K562 (cell line): ENCODE data around the gene PEX3. TPM values are rescaled to one million over a fixed set of nuclear protein-coding genes. Genes with fewer than 3 reads are reported as not detected.

Experiments used
- ATAC-seq: fragments of 200-7000 bp; cut with Tn5 transposase; 3 replicates; pipeline ENCODE4 v1.9.1; 2020; ENCODE audit warnings: moderate library complexity
- BruUV-seq: library from RNA; stranded (reverse); fragments of 400-500 nt; replicated peaks from 2 replicates; lab custom pipeline; 2021; lab: Mats Ljungman, UMichigan
- CTCF ChIA-PET: fragments of 300-600 bp; formaldehyde crosslinking; extraction: SDS; loops from one replicate; lab custom pipeline; 2021; ENCODE audit warnings: low intra/inter-chr PET ratio; lab: Yijun Ruan, JAX
- POLR2A ChIA-PET: fragments of 300-600, 350-650 bp; sonication (Branson Sonifier 250); formaldehyde crosslinking; extraction: SDS; loops from one replicate; lab custom pipeline; 2021; ENCODE audit warnings: antibody characterized with exemption, inconsistent platforms; lab: Yijun Ruan, JAX
- DNase-seq, 4 experiments: peaks; one replicate each; pipeline versions ENCODE4 v3.0.0 to v3.0.0-alpha.2; 2011 to 2018; ENCODE audit warnings: low spot score in 3 of 4, mixed read lengths in 3 of 4; ENCODE audit errors: extremely low read depth in 1 of 4
- FAIRE-seq: peaks from 2 replicates; lab custom pipeline; 2011; peaks lifted over from hg19 to GRCh38; lab: Jason Lieb, UNC
- H2AFZ ChIP-seq: 2 replicates; pipeline ENCODE4 v1.6.0; 2011; ENCODE audit warnings: low read depth, low read length, control low read depth, inconsistent platforms
- H3K27ac ChIP-seq: fragments of 200-600 bp; 3 replicates; pipeline ENCODE4 v1.8.0; 2011; ENCODE audit warnings: low read depth, mild to moderate bottlenecking, control low read depth, inconsistent platforms, low read length, moderate library complexity, mixed read lengths; ENCODE audit errors: extremely low read depth
- H3K27me3 ChIP-seq, 2 experiments: fragments of 300-600 bp in 1 of 2; 2 replicates in 1 of 2; 3 replicates in 1 of 2; pipeline versions ENCODE4 v1.6.0 to v1.8.0; 2011; ENCODE audit warnings: inconsistent platforms in 2 of 2, low read length in 2 of 2, mild to moderate bottlenecking in 1 of 2, mixed read lengths in 1 of 2, moderate library complexity in 1 of 2; ENCODE audit not compliant: control insufficient read depth in 2 of 2, insufficient read depth in 2 of 2
- H3K36me3 ChIP-seq: fragments of 300-600 bp; 3 replicates; pipeline ENCODE4 v1.8.0; 2011; ENCODE audit warnings: mild to moderate bottlenecking, low read length, inconsistent platforms; ENCODE audit not compliant: control insufficient read depth, insufficient read depth
- H3K4me1 ChIP-seq, 2 experiments: fragments of 200-600 bp in 1 of 2; replicated peaks in 1 of 2; 2 replicates in 1 of 2; 3 replicates in 1 of 2; pipeline versions ENCODE4 v1.5.1 to v1.8.0; 2011; ENCODE audit warnings: inconsistent platforms in 2 of 2, low read length in 2 of 2, mild to moderate bottlenecking in 1 of 2, mixed read lengths in 1 of 2, moderate library complexity in 1 of 2; ENCODE audit not compliant: control insufficient read depth in 2 of 2, insufficient read depth in 2 of 2
- H3K4me2 ChIP-seq: 2 replicates; pipeline ENCODE4 v1.6.1; 2011; ENCODE audit warnings: low read length, control low read depth, inconsistent platforms, mixed read lengths; ENCODE audit not compliant: insufficient read depth
- H3K4me3 ChIP-seq: fragments of 200-600 bp; sonication (generic), shearing (Covaris generic); 2 replicates; pipeline ENCODE4 v1.5.1; 2016; ENCODE audit warnings: control low read depth, inconsistent platforms
- H3K79me2 ChIP-seq: fragments of 200-600 bp; 3 replicates; pipeline ENCODE4 v1.8.0; 2011; ENCODE audit warnings: low read length, inconsistent platforms; ENCODE audit not compliant: control insufficient read depth, insufficient read depth
- H3K9ac ChIP-seq, 2 experiments: 2 replicates each; pipeline versions ENCODE4 v1.6.0 to v1.6.1; 2011; ENCODE audit warnings: low read depth in 2 of 2, low read length in 2 of 2, control low read depth in 1 of 2, inconsistent platforms in 1 of 2, mild to moderate bottlenecking in 1 of 2, mixed read lengths in 1 of 2; ENCODE audit not compliant: insufficient read depth in 1 of 2
- H3K9me1 ChIP-seq: one replicate; pipeline ENCODE4 v1.6.0; 2011; ENCODE audit warnings: inconsistent platforms, mild to moderate bottlenecking, low read length, moderate library complexity; ENCODE audit not compliant: control insufficient read depth, insufficient read depth
- H3K9me3 ChIP-seq: replicated peaks from 2 replicates; pipeline ENCODE4 v1.5.1; 2011; ENCODE audit warnings: low read depth, low read length, inconsistent platforms; ENCODE audit not compliant: control insufficient read depth, insufficient read depth
- H4K20me1 ChIP-seq: replicated peaks from 2 replicates; pipeline ENCODE4 v1.6.1; 2011; ENCODE audit warnings: low read length, inconsistent platforms, mixed read lengths; ENCODE audit not compliant: control insufficient read depth, insufficient read depth
- COPS2 ChIP-seq: fragments of 450-650 bp; conservative IDR thresholded peaks from 2 replicates; pipeline ENCODE4 v1.6.1; 2016; ENCODE audit warnings: mild to moderate bottlenecking, moderate library complexity
- ELF4 ChIP-seq: fragments of 450-650 bp; formaldehyde crosslinking; IDR thresholded peaks from 2 replicates; pipeline ENCODE4 v1.4.0; 2022; ENCODE audit warnings: missing genetic modification characterization
- FUS ChIP-seq: fragments of 200-400 bp; formaldehyde crosslinking; optimal IDR thresholded peaks from 2 replicates; pipeline ENCODE3; 2017; ENCODE audit warnings: low read depth, low read length
- HMGN3 ChIP-seq: IDR thresholded peaks from 2 replicates; pipeline ENCODE4 v1.6.1; 2011; ENCODE audit warnings: borderline replicate concordance, low read depth, mild to moderate bottlenecking, mixed read lengths, low read length; ENCODE audit not compliant: insufficient read length; ENCODE audit errors: extremely low read depth
- KAT2B ChIP-seq: IDR thresholded peaks from one replicate; pipeline ENCODE4 v1.6.1; 2012; ENCODE audit warnings: low read depth, mild to moderate bottlenecking, control low read depth, inconsistent platforms, low read length, moderate library complexity
- KLF10 ChIP-seq: fragments of 250-450 bp; sonication (Bioruptor Pico); IDR thresholded peaks from 2 replicates; pipeline ENCODE4 v1.6.1; 2021; ENCODE audit warnings: matching md5 sums
- MIER1 ChIP-seq: fragments of 450-650 bp; IDR thresholded peaks from 2 replicates; pipeline ENCODE4 v1.6.1; 2016; ENCODE audit warnings: antibody characterized with exemption, mild to moderate bottlenecking, low read depth
- MYBL2 ChIP-seq, 2 experiments: fragments of 450-650 bp in 1 of 2; sonication (generic) in 1 of 2; formaldehyde crosslinking in 1 of 2; IDR thresholded peaks; 2 replicates each; pipeline versions ENCODE4 v1.6.1 to v1.8.1; 2017 to 2022; ENCODE audit warnings: borderline replicate concordance in 1 of 2, inconsistent platforms in 1 of 2, low read depth in 1 of 2, mild to moderate bottlenecking in 1 of 2, missing genetic modification reagents in 1 of 2, moderate library complexity in 1 of 2
- SMARCE1 ChIP-seq: fragments of 450-650 bp; IDR thresholded peaks from 2 replicates; pipeline ENCODE4 v1.7.1; 2016; ENCODE audit warnings: mild to moderate bottlenecking
- ZKSCAN3 ChIP-seq: fragments of 250-450 bp; sonication (Bioruptor Pico); IDR thresholded peaks from 2 replicates; pipeline ENCODE4 v1.4.0; 2020
- ZZZ3 ChIP-seq: fragments of 450-650 bp; IDR thresholded peaks from 2 replicates; pipeline ENCODE4 v1.6.1; 2016; ENCODE audit warnings: antibody characterized with exemption, mild to moderate bottlenecking, moderate library complexity
- WGBS: fragments of 100-300 bp; shearing (Covaris generic); methylation state at CpG from one replicate; pipeline ENCODE4 v1.1.6; 2016; ENCODE audit warnings: low coverage, mixed read lengths; ENCODE audit not compliant: insufficient coverage; ENCODE audit errors: missing lambda C conversion rate; 5-methylcytosine and 5-hydroxymethylcytosine counted together
- in situ Hi-C: fragments of 300-500 bp; cut with MboI; formaldehyde crosslinking; loops from 4 replicates; pipeline ENCODE4 v1.15.0; 2018; ENCODE audit warnings: inconsistent platforms, mixed read lengths
- intact Hi-C: fragments of 100-400 bp; cut with micrococcal nuclease; formaldehyde crosslinking; loops from 2 replicates; pipeline ENCODE4 v1.14.2; 2022
- polyA plus RNA-seq, 8 experiments: library from polyadenylated mRNA; depleted of rRNA in 4 of 8; stranded (reverse) in 5 of 8; unstranded in 3 of 8; fragments of >200 nt; fragmentation: Nextera tagmentation in 2 of 8; fragmentation: Illumina TruSeq in 1 of 8; extraction: Ambion mirVana in 2 of 8; extraction: Trizol in 1 of 8; gene quantifications; 2 replicates each; pipeline versions ENCODE4 v1.2.1 to v1.2.3, GENCODE V29; 2011 to 2014; ENCODE audit warnings: inconsistent platforms in 1 of 8, missing spikeins in 1 of 8
- total RNA-seq, 7 experiments: library from RNA; depleted of rRNA in 6 of 7; stranded (reverse); fragments of >200 nt in 6 of 7; fragmentation: Illumina TruSeq in 2 of 7; extraction: Trizol in 2 of 7; gene quantifications; 2 replicates each; pipeline versions ENCODE4 v1.2.1 to v1.2.3, GENCODE V29; 2011 to 2021; ENCODE audit warnings: low replicate concordance in 1 of 7
- TF ChIP-seq, protein P1 (sequence below), 3 experiments: fragments of 200-800 bp in 1 of 3; sonication (Bioruptor generic) in 1 of 3; sonication (generic) in 1 of 3; formaldehyde crosslinking in 1 of 3; IDR thresholded peaks; 2 replicates each; pipeline versions ENCODE4 v1.6.1 to v1.8.0; 2016 to 2022; ENCODE audit warnings: mild to moderate bottlenecking in 2 of 3, missing compliant biosample characterization in 2 of 3, missing genetic modification characterization in 2 of 3, missing genetic modification reagents in 1 of 3
- TF ChIP-seq, protein P2 (sequence below): sonication (generic); formaldehyde crosslinking; IDR thresholded peaks from 2 replicates; pipeline ENCODE4 v1.8.0; 2023; ENCODE audit warnings: missing genetic modification reagents, mild to moderate bottlenecking, borderline replicate concordance
- TF ChIP-seq, protein P3 (sequence below): fragments of 450-650 bp; IDR thresholded peaks from 2 replicates; pipeline ENCODE4 v1.6.1; 2016; ENCODE audit warnings: low read depth, mild to moderate bottlenecking, moderate library complexity

Gene PEX3
- total and polyA plus RNA-seq, 9 of the 15 experiments (the other 6 are each of a cell fraction or from before 2014, with no cell fraction given): 17.3 to 69.6 (median 32.7) TPM

DNA sequence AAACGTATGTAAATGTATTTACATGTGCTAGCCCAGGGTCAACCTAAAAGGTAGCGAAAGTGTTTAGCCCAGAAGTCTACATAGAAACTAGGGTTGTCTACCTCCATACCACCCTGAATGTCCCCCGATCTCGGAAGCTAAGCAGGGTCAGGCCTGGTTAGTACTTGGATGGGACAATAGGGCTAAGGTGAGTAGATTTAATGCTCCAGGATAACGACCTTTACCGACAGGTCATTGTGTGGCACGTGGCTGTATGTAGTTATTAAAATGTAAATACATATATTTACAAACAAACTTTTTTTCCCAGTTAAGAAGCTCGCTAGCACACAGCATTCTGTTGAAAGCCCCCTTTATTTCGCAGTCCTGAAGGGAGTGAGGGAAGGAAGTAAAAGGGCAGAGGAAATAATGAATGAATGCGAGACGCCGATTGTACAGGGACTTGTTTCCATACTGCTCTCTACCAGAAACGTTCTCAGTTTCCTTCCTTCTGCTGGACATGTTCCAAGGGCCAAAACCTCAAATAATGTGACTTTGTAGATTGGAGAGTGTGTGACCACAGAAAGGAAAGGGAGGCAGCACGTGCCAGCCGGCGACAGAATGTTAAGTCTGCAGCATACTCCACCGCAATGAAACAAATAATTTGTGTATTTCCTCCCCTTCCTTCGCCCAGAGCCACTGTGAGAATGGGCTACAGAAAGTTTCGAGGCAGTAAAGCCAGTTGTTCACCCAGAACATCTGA lies 722 bp upstream of the PEX3 start:
- Histone ChIP-seq H3K9ac (peak overlapping the region; percentile 85 to 98), H3K4me2 (peak overlapping the region; percentile 89), H3K27me3 (no peaks in the 10 kb centered on the region), H3K9me3 (no peaks in the 10 kb centered on the region), H3K79me2 (peaks cover 71% of the 10 kb centered on the region), H3K9me1 (no peaks in the 10 kb centered on the region), H3K27ac (peak overlapping the region; percentile 78), H3K36me3 (peaks cover 23% of the 10 kb centered on the region), H2AFZ (peak overlapping the region; percentile 89), H3K4me3 (peak overlapping the region; percentile 65), H4K20me1 (no peaks in the 10 kb centered on the region), H3K4me1 (peaks cover 0 to 8% of the 10 kb centered on the region in 2 experiments; a peak in 2 of 5 replicates)
- ATAC-seq: peak; percentile 43
- peak; percentile 73 for FAIRE-seq
- BruUV-seq: TSS peak; percentile 80
- under 1% methylated on average over 19 of the region's 19 CpGs for WGBS
- ChIA-PET CTCF (no interaction called here), POLR2A (interaction anchor here (0.6 to 1.2 kb wide), 11 partner anchors 8 to 1276 kb away, joined by 3 to 6 read pairs (median 3); no protein-coding TSS in a partner anchor)
- intact Hi-C loops: loop anchor here (2.0 kb wide), 1 partner anchor 61 kb away; the partner anchor contains the start of gene FUCA2
- in situ Hi-C loops: no loop called here
- peak; percentile 26 to 71 (median 32) for DNase-seq
- TF ChIP-seq ELF4 (CRISPR knock-in tag): no peak
- TF ChIP-seq ZKSCAN3 (CRISPR knock-in tag): no peak
- TF ChIP-seq KAT2B: no peak
- TF ChIP-seq, protein P1, sequence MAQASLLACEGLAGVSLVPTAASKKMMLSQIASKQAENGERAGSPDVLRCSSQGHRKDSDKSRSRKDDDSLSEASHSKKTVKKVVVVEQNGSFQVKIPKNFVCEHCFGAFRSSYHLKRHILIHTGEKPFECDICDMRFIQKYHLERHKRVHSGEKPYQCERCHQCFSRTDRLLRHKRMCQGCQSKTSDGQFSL (CRISPR knock-in tag; IDR thresholded peaks at IDR 0.05): no peak
- TF ChIP-seq, protein P1 (tag; IDR thresholded peaks at IDR 0.05): no peak
- TF ChIP-seq, protein P2, sequence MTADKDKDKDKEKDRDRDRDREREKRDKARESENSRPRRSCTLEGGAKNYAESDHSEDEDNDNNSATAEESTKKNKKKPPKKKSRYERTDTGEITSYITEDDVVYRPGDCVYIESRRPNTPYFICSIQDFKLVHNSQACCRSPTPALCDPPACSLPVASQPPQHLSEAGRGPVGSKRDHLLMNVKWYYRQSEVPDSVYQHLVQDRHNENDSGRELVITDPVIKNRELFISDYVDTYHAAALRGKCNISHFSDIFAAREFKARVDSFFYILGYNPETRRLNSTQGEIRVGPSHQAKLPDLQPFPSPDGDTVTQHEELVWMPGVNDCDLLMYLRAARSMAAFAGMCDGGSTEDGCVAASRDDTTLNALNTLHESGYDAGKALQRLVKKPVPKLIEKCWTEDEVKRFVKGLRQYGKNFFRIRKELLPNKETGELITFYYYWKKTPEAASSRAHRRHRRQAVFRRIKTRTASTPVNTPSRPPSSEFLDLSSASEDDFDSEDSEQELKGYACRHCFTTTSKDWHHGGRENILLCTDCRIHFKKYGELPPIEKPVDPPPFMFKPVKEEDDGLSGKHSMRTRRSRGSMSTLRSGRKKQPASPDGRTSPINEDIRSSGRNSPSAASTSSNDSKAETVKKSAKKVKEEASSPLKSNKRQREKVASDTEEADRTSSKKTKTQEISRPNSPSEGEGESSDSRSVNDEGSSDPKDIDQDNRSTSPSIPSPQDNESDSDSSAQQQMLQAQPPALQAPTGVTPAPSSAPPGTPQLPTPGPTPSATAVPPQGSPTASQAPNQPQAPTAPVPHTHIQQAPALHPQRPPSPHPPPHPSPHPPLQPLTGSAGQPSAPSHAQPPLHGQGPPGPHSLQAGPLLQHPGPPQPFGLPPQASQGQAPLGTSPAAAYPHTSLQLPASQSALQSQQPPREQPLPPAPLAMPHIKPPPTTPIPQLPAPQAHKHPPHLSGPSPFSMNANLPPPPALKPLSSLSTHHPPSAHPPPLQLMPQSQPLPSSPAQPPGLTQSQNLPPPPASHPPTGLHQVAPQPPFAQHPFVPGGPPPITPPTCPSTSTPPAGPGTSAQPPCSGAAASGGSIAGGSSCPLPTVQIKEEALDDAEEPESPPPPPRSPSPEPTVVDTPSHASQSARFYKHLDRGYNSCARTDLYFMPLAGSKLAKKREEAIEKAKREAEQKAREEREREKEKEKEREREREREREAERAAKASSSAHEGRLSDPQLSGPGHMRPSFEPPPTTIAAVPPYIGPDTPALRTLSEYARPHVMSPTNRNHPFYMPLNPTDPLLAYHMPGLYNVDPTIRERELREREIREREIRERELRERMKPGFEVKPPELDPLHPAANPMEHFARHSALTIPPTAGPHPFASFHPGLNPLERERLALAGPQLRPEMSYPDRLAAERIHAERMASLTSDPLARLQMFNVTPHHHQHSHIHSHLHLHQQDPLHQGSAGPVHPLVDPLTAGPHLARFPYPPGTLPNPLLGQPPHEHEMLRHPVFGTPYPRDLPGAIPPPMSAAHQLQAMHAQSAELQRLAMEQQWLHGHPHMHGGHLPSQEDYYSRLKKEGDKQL (CRISPR knock-in tag): no peak
- TF ChIP-seq COPS2: no peak
- TF ChIP-seq, protein P3, sequence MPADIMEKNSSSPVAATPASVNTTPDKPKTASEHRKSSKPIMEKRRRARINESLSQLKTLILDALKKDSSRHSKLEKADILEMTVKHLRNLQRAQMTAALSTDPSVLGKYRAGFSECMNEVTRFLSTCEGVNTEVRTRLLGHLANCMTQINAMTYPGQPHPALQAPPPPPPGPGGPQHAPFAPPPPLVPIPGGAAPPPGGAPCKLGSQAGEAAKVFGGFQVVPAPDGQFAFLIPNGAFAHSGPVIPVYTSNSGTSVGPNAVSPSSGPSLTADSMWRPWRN: peak; percentile 51; the same call in 1 of the 2 replicates
- no peak for TF ChIP-seq KLF10 (CRISPR knock-in tag)
- no peak for TF ChIP-seq MIER1
- no peak for TF ChIP-seq ZZZ3
- no peak for TF ChIP-seq MYBL2 (IDR thresholded peaks at IDR 0.05; ENCODE audit: low read depth)
- TF ChIP-seq MYBL2 (CRISPR knock-in tag; IDR thresholded peaks at IDR 0.05; ENCODE audit: borderline replicate concordance): no peak
- TF ChIP-seq FUS: no peak
- no peak for TF ChIP-seq HMGN3
- TF ChIP-seq SMARCE1: no peak
